HepG2 (cell line): ENCODE results near the gene LSM5. TPM values are rescaled to one million over a fixed set of nuclear protein-coding genes. Genes with fewer than 3 reads are reported as not detected.

ENCODE experiments used
- HDAC6 ChIP-seq: fragments of 200-600 bp; sonication (generic); IDR thresholded peaks from 2 replicates; pipeline ENCODE4 v1.7.0; 2017; ENCODE audit warnings: mild to moderate bottlenecking, antibody characterized with exemption, low read length, low read depth
- NPAS2 ChIP-seq: sonication (generic); formaldehyde crosslinking; IDR thresholded peaks from 2 replicates; pipeline ENCODE4 v1.8.0; 2022; ENCODE audit warnings: mild to moderate bottlenecking, missing genetic modification reagents, borderline replicate concordance
- PBX3 ChIP-seq: sonication (generic); formaldehyde crosslinking; IDR thresholded peaks from 2 replicates; pipeline ENCODE4 v1.8.1; 2023; ENCODE audit warnings: missing genetic modification reagents, inconsistent platforms, borderline replicate concordance
- PPARG ChIP-seq: conservative IDR thresholded peaks from 2 replicates; pipeline ENCODE4 v1.6.1; 2016; ENCODE audit warnings: missing biosample characterization, missing genetic modification reagents
- RARA ChIP-seq: IDR thresholded peaks from 2 replicates; pipeline ENCODE4 v1.6.1; 2016; ENCODE audit warnings: missing genetic modification reagents, missing compliant biosample characterization
- SNAPC2 ChIP-seq: sonication (generic); formaldehyde crosslinking; IDR thresholded peaks from 2 replicates; pipeline ENCODE4 v1.8.1; 2022; ENCODE audit warnings: mild to moderate bottlenecking, missing genetic modification reagents
- ZBTB2 ChIP-seq: sonication (generic); formaldehyde crosslinking; IDR thresholded peaks from 2 replicates; pipeline ENCODE4 v1.8.0; 2022; ENCODE audit warnings: low read depth, missing genetic modification reagents
- ZBTB38 ChIP-seq: sonication (generic); formaldehyde crosslinking; IDR thresholded peaks from 2 replicates; pipeline ENCODE4 v1.5.1; 2020; ENCODE audit warnings: mild to moderate bottlenecking, missing genetic modification reagents
- ZFP37 ChIP-seq: sonication (generic); formaldehyde crosslinking; IDR thresholded peaks from 2 replicates; pipeline ENCODE4 v1.4.0; 2020; ENCODE audit warnings: missing genetic modification reagents, borderline replicate concordance
- ZNF101 ChIP-seq: sonication (generic); formaldehyde crosslinking; IDR thresholded peaks from 2 replicates; pipeline ENCODE4 v1.4.0; 2020; ENCODE audit warnings: mild to moderate bottlenecking, low read depth, missing genetic modification reagents, borderline replicate concordance
- polyA plus RNA-seq, 8 experiments: library from polyadenylated mRNA; depleted of rRNA in 3 of 8; stranded (reverse) in 7 of 8; unstranded in 1 of 8; fragments of >200 nt; fragmentation: Illumina TruSeq in 4 of 8; extraction: Trizol in 4 of 8; gene quantifications; 2 replicates each; pipeline versions ENCODE4 v1.2.1 to v1.2.3, GENCODE V29; 2011 to 2016; ENCODE audit warnings: low read depth in 4 of 8, missing spikeins in 1 of 8, mixed read lengths in 1 of 8; ENCODE audit not compliant: insufficient read depth in 1 of 8
- total RNA-seq, 5 experiments: library from RNA; depleted of rRNA; stranded (reverse); fragments of >200 nt; fragmentation: Illumina TruSeq; extraction: Trizol; gene quantifications; 2 replicates each; pipeline ENCODE4 v1.2.3, GENCODE V29; 2016; ENCODE audit warnings: low read depth in 1 of 5
- TF ChIP-seq, protein P1 (sequence below): IDR thresholded peaks from 2 replicates; pipeline ENCODE4 v1.4.0; 2020; ENCODE audit warnings: mild to moderate bottlenecking, missing genetic modification reagents
- TF ChIP-seq, protein P2 (sequence below): sonication (generic); formaldehyde crosslinking; IDR thresholded peaks from 2 replicates; pipeline ENCODE4 v1.5.1; 2020; ENCODE audit warnings: mild to moderate bottlenecking, missing genetic modification reagents, borderline replicate concordance
- TF ChIP-seq, protein P3 (sequence below): sonication (generic); formaldehyde crosslinking; IDR thresholded peaks from 2 replicates; pipeline ENCODE4 v1.8.1; 2023; ENCODE audit warnings: mild to moderate bottlenecking, moderate library complexity, missing genetic modification reagents

The LSM5 gene
- total and polyA plus RNA-seq, 2 of the 13 experiments (the other 11 are each of a cell fraction or from before 2014, with no cell fraction given) = 30.3 to 183 TPM

- TF ChIP-seq, protein P1, sequence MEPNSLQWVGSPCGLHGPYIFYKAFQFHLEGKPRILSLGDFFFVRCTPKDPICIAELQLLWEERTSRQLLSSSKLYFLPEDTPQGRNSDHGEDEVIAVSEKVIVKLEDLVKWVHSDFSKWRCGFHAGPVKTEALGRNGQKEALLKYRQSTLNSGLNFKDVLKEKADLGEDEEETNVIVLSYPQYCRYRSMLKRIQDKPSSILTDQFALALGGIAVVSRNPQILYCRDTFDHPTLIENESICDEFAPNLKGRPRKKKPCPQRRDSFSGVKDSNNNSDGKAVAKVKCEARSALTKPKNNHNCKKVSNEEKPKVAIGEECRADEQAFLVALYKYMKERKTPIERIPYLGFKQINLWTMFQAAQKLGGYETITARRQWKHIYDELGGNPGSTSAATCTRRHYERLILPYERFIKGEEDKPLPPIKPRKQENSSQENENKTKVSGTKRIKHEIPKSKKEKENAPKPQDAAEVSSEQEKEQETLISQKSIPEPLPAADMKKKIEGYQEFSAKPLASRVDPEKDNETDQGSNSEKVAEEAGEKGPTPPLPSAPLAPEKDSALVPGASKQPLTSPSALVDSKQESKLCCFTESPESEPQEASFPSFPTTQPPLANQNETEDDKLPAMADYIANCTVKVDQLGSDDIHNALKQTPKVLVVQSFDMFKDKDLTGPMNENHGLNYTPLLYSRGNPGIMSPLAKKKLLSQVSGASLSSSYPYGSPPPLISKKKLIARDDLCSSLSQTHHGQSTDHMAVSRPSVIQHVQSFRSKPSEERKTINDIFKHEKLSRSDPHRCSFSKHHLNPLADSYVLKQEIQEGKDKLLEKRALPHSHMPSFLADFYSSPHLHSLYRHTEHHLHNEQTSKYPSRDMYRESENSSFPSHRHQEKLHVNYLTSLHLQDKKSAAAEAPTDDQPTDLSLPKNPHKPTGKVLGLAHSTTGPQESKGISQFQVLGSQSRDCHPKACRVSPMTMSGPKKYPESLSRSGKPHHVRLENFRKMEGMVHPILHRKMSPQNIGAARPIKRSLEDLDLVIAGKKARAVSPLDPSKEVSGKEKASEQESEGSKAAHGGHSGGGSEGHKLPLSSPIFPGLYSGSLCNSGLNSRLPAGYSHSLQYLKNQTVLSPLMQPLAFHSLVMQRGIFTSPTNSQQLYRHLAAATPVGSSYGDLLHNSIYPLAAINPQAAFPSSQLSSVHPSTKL = peak; percentile 76
- TF ChIP-seq ZBTB2 (CRISPR knock-in tag) = no peak
- no peak for TF ChIP-seq ZNF101
- TF ChIP-seq SNAPC2 (CRISPR knock-in tag) = no peak
- TF ChIP-seq HDAC6 = no peak
- TF ChIP-seq PBX3 = no peak
- TF ChIP-seq PPARG = peak; percentile 49; the same call in 1 of the 2 replicates
- TF ChIP-seq, protein P2, sequence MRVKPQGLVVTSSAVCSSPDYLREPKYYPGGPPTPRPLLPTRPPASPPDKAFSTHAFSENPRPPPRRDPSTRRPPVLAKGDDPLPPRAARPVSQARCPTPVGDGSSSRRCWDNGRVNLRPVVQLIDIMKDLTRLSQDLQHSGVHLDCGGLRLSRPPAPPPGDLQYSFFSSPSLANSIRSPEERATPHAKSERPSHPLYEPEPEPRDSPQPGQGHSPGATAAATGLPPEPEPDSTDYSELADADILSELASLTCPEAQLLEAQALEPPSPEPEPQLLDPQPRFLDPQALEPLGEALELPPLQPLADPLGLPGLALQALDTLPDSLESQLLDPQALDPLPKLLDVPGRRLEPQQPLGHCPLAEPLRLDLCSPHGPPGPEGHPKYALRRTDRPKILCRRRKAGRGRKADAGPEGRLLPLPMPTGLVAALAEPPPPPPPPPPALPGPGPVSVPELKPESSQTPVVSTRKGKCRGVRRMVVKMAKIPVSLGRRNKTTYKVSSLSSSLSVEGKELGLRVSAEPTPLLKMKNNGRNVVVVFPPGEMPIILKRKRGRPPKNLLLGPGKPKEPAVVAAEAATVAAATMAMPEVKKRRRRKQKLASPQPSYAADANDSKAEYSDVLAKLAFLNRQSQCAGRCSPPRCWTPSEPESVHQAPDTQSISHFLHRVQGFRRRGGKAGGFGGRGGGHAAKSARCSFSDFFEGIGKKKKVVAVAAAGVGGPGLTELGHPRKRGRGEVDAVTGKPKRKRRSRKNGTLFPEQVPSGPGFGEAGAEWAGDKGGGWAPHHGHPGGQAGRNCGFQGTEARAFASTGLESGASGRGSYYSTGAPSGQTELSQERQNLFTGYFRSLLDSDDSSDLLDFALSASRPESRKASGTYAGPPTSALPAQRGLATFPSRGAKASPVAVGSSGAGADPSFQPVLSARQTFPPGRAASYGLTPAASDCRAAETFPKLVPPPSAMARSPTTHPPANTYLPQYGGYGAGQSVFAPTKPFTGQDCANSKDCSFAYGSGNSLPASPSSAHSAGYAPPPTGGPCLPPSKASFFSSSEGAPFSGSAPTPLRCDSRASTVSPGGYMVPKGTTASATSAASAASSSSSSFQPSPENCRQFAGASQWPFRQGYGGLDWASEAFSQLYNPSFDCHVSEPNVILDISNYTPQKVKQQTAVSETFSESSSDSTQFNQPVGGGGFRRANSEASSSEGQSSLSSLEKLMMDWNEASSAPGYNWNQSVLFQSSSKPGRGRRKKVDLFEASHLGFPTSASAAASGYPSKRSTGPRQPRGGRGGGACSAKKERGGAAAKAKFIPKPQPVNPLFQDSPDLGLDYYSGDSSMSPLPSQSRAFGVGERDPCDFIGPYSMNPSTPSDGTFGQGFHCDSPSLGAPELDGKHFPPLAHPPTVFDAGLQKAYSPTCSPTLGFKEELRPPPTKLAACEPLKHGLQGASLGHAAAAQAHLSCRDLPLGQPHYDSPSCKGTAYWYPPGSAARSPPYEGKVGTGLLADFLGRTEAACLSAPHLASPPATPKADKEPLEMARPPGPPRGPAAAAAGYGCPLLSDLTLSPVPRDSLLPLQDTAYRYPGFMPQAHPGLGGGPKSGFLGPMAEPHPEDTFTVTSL (CRISPR knock-in tag) = peak; percentile 42; the same call in 1 of the 2 replicates
- TF ChIP-seq RARA (CRISPR knock-in tag) = peak; percentile 29; the same call in 1 of the 2 replicates
- no peak for TF ChIP-seq ZBTB38 (CRISPR knock-in tag)
- no peak for TF ChIP-seq ZFP37 (CRISPR knock-in tag)
- TF ChIP-seq, protein P3, sequence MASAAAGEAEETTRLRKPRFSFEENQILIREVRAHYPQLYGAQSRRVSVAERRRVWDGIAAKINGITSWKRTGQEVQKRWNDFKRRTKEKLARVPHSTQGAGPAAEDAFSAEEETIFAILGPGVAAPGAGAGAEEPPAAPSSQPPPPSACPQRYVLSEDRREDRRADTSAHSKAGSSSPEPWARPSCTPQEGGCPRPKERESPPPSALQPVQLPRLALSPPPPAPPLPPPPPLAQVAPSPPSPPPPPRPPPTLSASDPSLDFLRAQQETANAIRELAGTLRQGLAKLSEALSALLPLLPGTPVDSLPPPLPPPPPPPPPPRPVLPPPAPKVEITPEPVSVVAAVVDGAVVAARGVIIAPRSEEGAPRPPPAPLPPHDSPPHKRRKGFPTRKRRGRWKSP (CRISPR knock-in tag) = no peak
- TF ChIP-seq NPAS2 (CRISPR knock-in tag) = no peak
These were observed 25.8 kb upstream of the LSM5 start (continued) for GRCh38 chr7:32515890-32516550.
